HEK293T (cell line): ENCODE results near the gene EEF2.
"Not testable (repeated sequence)": the region's sequence is repeated elsewhere in the genome, so short reads cannot be mapped to it uniquely, and the experiment has no call there.

Source experiments
- CTCF ChIA-PET: fragments of 350-600 bp; formaldehyde crosslinking; extraction: SDS; loops from one replicate; lab custom pipeline; 2021; ENCODE audit warnings: antibody characterized with exemption, inconsistent platforms; lab: Yijun Ruan, JAX
- POLR2A ChIA-PET: fragments of 350-600 bp; formaldehyde crosslinking; extraction: SDS; loops from one replicate; lab custom pipeline; 2020; ENCODE audit warnings: antibody characterized with exemption, inconsistent platforms; lab: Yijun Ruan, JAX
- DNase-seq: peaks from one replicate; pipeline ENCODE4 v3.0.0; 2012; ENCODE audit warnings: mixed read lengths; ENCODE audit errors: extremely low spot score
- ARNT ChIP-seq: fragments of 450-650 bp; IDR thresholded peaks from 2 replicates; pipeline ENCODE4 v1.6.1; 2017; ENCODE audit warnings: mild to moderate bottlenecking
- BHLHE40 ChIP-seq: fragments of 450-650 bp; IDR thresholded peaks from 2 replicates; pipeline ENCODE4 v1.6.1; 2016; ENCODE audit warnings: mild to moderate bottlenecking, moderate library complexity, borderline replicate concordance
- CTBP1 ChIP-seq: fragments of 450-650 bp; IDR thresholded peaks from 2 replicates; pipeline ENCODE4 v1.6.1; 2016; ENCODE audit warnings: borderline replicate concordance
- ELF4 ChIP-seq: fragments of 450-650 bp; IDR thresholded peaks from 2 replicates; pipeline ENCODE4 v1.6.1; 2017; ENCODE audit warnings: antibody characterized with exemption
- FOXA1 ChIP-seq: fragments of 450-650 bp; IDR thresholded peaks from 2 replicates; pipeline ENCODE4 v1.6.1; 2016; ENCODE audit warnings: mild to moderate bottlenecking
- FOXK2 ChIP-seq: fragments of 450-650 bp; IDR thresholded peaks from 2 replicates; pipeline ENCODE4 v1.6.1; 2016; ENCODE audit warnings: mild to moderate bottlenecking
- FOXM1 ChIP-seq: fragments of 450-650 bp; IDR thresholded peaks from 2 replicates; pipeline ENCODE4 v1.6.1; 2017; ENCODE audit warnings: mild to moderate bottlenecking, borderline replicate concordance
- HDGF ChIP-seq: fragments of 450-650 bp; IDR thresholded peaks from 2 replicates; pipeline ENCODE4 v1.6.1; 2017; ENCODE audit warnings: antibody characterized with exemption, borderline replicate concordance
- L3MBTL2 ChIP-seq: fragments of 450-650 bp; conservative IDR thresholded peaks from 2 replicates; pipeline ENCODE4 v1.6.1; 2016; ENCODE audit warnings: mild to moderate bottlenecking
- LEF1 ChIP-seq: fragments of 450-650 bp; IDR thresholded peaks from 2 replicates; pipeline ENCODE4 v1.6.1; 2017; ENCODE audit warnings: mild to moderate bottlenecking, borderline replicate concordance
- NFRKB ChIP-seq: fragments of 450-650 bp; IDR thresholded peaks from 2 replicates; pipeline ENCODE4 v1.6.1; 2016; ENCODE audit warnings: mild to moderate bottlenecking, moderate library complexity
- SP1 ChIP-seq: fragments of 450-650 bp; IDR thresholded peaks from 2 replicates; pipeline ENCODE4 v1.6.1; 2017
- SUZ12 ChIP-seq: fragments of 450-650 bp; IDR thresholded peaks from 2 replicates; pipeline ENCODE4 v1.6.1; 2016; ENCODE audit warnings: mild to moderate bottlenecking
- TARDBP ChIP-seq: fragments of 450-650 bp; IDR thresholded peaks from 2 replicates; pipeline ENCODE4 v1.6.1; 2016
- ZNF384 ChIP-seq: fragments of 450-650 bp; IDR thresholded peaks from 2 replicates; pipeline ENCODE4 v1.6.1; 2016
- TF ChIP-seq, protein P1 (sequence below): fragments of 450-650 bp; IDR thresholded peaks from 2 replicates; pipeline ENCODE4 v1.6.1; 2016

EEF2 gene

DNA sequence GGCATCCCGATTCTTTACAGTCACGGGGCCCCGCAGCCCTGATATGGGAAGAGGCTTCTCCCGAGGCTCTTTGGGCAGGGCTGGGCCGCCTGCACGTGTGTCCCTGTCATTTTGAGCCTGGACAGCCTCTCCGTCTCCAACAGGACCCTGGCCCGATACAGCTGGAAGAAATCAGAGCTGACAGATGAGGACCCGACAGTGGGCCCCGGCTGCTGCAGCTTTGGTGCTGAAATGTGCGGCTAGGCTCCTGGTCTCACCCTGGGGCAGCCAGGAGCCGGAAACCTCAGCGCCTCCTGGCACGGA lies 25.5 kb upstream of the EEF2 start:
- CTCF ChIA-PET: no interaction called here
- POLR2A ChIA-PET: no interaction called here
- DNase-seq: no peak
- TF ChIP-seq TARDBP (no peak), FOXA1 (no peak), CTBP1 (no peak), SUZ12 (no peak), LEF1 (no peak), HDGF (no peak), ELF4 (no peak), ARNT (no peak), ZNF384 (no peak), L3MBTL2 (no peak)
- TF ChIP-seq, protein P1, sequence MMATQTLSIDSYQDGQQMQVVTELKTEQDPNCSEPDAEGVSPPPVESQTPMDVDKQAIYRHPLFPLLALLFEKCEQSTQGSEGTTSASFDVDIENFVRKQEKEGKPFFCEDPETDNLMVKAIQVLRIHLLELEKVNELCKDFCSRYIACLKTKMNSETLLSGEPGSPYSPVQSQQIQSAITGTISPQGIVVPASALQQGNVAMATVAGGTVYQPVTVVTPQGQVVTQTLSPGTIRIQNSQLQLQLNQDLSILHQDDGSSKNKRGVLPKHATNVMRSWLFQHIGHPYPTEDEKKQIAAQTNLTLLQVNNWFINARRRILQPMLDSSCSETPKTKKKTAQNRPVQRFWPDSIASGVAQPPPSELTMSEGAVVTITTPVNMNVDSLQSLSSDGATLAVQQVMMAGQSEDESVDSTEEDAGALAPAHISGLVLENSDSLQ: no peak

DNA sequence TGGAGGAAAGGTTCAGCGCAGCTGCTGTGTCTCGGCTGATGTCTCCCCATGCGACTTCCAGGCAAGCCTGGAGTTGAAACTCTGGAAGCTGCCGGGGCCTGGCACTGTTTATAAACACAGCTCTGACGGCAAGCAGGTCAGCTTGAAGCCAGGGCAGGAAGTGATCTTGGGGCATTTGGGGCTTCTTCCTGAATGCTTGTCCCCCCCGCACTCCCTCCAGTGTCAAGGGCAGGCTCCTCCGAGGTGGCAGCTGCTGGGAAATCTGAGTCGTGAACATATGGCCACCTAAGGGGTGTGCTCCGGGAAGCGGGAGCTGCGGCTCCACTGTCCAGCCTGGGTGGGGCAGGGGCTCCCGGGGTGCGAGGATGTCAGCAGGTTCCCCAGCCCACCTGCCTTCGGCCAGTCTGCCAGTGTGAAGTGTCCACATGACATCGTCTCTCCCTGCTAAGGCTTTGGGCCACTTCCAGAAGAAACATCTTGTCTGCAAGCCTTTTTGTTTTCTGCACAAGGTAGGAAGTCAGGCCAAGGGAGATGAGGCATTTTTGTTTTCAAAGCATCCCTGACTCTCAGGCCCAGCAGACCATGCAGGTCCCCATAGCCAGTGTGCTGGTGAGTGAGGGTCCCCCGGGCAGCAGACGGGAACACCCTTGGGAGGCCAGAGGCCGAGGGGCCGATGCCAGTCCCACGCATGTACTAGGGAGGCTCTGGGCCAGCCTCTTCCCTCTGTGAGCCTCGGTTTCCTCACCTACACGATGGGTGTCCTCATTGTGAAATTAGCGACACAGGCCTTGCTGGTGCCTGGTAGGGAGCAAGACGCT lies 24.9 kb upstream of the EEF2 start:
- POLR2A ChIA-PET: interaction anchor here (3.5 kb wide), 1 partner anchor 25 kb away, joined by 13 read pairs; the partner anchor contains the start of gene EEF2
- CTCF ChIA-PET: no interaction called here
- DNase-seq: no peak
- TF ChIP-seq FOXA1 (no peak), ARNT (no peak), NFRKB (no peak), ELF4 (no peak), LEF1 (no peak), SUZ12 (no peak), TARDBP (no peak), SP1 (no peak), BHLHE40 (no peak), CTBP1 (no peak), ZNF384 (no peak), L3MBTL2 (no peak), FOXM1 (no peak), HDGF (no peak), FOXK2 (no peak)
- TF ChIP-seq, protein P1: no peak

DNA sequence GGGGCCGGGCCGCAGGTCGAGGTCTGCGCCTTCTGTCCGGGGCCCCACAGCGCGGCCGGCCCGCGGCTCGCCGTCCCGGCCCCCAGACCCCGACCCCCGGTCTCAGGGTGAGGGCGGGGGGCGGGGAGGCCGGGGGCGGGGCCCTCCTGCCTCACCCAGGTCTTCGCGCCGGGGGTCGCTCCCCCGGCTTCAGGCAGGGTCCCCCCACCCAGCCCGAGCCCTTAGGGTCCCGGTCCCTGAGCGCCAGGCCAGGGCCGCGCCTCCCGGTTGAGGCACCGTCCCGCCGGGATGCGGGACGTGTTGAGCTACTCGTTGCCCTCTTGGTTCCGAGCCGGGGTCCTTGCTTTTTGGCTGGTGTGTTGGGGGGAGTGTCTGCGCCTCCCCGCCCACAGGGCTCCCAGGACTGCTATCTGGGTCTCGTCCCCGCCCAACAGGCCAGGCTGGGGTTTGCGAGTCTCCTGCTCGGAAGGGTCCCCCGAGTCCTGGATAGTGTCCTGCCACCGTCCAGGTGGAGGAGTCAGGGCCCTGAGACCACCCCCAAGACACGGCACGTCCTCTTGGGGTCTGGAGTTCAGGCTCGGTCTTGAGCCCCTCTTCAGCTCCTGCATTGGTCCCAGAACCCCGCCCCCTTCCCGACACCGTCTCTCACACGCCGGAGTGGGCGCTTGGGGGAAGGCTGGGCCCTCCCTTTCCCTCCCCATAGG lies 22.7 kb upstream of the EEF2 start:
- TF ChIP-seq L3MBTL2 (no peak), NFRKB (no peak), ELF4 (no peak), FOXA1 (no peak), SP1 (no peak), CTBP1 (no peak), SUZ12 (no peak), TARDBP (no peak), FOXM1 (no peak), ZNF384 (no peak), HDGF (no peak), BHLHE40 (no peak), LEF1 (no peak), ARNT (no peak), FOXK2 (no peak)
- TF ChIP-seq, protein P1: no peak
- DNase-seq: no peak
- CTCF ChIA-PET: no interaction called here
- POLR2A ChIA-PET: interaction anchor here (1.2 to 3.5 kb wide), 7 partner anchors 10 to 246 kb away, joined by 4 to 13 read pairs (median 10); partner anchors contain the start of genes APBA3, EEF2 and MRPL54

DNA sequence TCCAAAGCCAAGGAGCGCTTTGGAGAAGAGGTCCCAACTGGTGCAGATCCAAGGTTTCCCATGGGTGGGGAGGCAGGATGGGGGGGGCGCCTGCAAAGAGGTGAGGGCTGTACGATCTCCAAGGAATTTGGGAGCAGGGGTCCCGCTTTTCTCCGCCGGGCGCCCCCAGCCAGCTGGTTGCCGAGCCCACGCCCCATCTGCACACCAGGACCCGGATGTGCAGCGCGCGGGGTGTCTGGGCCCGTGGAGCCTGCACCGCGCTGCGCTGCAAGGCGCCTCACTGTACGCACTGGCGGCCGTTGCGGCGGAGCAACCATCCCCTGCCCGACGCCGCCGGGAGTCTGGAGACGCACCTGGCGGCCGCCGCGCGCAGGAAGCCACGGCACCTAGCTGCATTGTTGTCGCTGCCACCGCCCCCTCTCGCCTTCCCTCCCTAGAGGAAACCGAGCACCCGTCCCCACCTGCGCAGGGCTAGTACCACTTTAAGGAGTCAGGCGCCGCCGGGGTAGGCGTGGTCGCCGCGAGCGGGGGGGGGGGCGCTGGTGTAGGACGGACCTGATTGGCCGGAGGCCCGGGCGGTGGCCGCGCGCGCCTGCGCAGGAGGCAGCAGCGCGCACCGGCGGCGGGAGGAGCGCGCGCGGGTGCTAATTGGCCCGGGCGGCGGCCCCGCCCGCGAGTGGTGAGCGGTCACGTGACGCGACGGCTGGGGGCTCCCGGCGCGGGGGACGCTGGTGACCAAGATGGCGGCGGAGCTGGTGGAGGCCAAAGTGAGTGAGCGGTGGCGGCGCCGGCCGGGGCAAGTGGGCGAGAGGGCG lies 22.0 kb upstream of the EEF2 start, which contains the start of gene PIAS4:
Gene PIAS4 (plus strand): TSS at position 716 of the 815 bp plus-strand sequence. CDS start 25 bp downstream, at position 741.
- CTCF ChIA-PET: no interaction called here
- POLR2A ChIA-PET: interaction anchor here (1.2 to 3.5 kb wide), 7 partner anchors 10 to 245 kb away, joined by 4 to 13 read pairs (median 10); partner anchors contain the start of genes APBA3, EEF2 and MRPL54
- TF ChIP-seq FOXM1: peak; percentile 84; the same call in 1 of the 2 replicates
- TF ChIP-seq L3MBTL2: peak; percentile 51
- no peak for TF ChIP-seq ELF4
- DNase-seq: peak; percentile 99

DNA sequence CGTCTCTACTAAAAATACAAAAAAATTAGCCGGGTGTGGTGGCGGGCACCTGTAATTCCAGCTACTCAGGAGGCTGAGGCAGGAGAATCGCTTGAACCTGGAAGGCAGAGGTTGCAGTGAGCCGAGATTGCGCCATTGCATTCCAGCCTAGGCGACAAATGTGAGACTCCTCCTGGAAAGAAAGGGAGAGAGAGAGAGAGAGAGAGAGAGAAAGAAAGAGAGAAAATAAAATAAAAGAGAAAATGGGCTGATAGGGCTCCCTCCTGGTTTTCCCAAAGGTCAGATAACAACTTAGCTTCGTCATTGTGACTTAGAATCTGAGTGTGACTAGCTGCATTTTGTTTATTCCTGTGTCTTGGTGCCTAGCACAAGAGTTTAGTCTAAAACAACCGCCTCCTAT lies 20.2 kb upstream of the EEF2 start:
- CTCF ChIA-PET, DNase-seq: not testable (repeated sequence)
- POLR2A ChIA-PET: interaction anchor here (1.6 kb wide), 1 partner anchor 20 kb away, joined by 5 read pairs; the partner anchor contains the start of gene EEF2

DNA sequence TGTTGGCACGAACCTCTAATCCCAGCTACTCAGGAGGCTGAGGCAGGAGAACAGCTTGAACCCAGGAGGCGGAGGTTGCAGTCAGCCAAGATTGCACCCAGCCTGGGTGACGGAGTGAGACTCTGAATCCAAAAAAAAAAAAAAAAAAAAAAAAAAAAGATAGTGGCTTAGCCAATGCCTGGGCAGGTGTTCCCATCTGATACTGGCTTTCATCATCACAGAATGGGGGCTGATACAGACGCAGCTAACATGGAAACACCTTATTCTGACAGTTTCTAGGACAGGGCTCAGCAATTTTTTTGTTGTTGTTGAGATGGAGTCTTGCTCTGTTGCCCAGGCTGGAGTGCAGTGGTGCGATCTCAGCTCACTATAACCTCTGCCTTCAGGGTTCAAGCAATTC lies 15.5 kb upstream of the EEF2 start:
- CTCF ChIA-PET, POLR2A ChIA-PET, DNase-seq: not testable (repeated sequence)

DNA sequence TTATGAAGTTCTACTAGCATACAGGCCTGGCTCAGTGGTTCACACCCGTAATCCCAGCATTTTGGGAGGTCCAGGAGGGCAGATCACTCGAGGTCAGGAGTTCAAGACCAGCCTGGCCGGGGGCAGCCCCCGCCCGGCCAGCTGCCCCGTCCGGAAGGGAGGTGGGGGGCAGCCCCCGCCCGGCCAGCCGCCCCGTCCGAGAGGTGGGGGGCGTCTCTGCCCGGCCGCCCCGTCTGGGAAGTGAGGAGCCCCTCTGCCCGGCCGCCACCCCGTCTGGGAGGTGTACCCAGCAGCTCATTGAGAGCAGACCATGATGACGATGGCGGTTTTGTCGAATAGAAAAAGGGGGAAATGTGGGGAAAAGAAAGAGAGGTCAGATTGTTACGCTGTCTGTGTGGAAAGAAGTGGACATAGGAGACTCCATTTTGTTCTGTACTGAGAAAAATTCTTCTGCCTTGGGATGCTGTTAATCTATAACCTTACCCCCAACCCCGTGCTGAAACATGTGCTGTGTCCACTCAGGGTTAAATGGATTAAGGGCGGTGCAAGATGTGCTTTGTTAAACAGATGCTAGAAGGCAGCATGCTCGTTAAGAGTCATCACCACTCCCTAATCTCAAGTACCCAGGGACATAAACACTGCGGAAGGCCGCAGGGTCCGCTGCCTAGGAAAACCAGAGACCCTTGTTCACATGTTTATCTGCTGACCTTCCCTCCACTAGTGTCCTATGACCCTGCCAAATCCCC lies 13.6 kb upstream of the EEF2 start:
- DNase-seq, POLR2A ChIA-PET, CTCF ChIA-PET: not testable (repeated sequence)
